ENCODE data around the gene RNH1.

The RNH1 gene

DNA sequence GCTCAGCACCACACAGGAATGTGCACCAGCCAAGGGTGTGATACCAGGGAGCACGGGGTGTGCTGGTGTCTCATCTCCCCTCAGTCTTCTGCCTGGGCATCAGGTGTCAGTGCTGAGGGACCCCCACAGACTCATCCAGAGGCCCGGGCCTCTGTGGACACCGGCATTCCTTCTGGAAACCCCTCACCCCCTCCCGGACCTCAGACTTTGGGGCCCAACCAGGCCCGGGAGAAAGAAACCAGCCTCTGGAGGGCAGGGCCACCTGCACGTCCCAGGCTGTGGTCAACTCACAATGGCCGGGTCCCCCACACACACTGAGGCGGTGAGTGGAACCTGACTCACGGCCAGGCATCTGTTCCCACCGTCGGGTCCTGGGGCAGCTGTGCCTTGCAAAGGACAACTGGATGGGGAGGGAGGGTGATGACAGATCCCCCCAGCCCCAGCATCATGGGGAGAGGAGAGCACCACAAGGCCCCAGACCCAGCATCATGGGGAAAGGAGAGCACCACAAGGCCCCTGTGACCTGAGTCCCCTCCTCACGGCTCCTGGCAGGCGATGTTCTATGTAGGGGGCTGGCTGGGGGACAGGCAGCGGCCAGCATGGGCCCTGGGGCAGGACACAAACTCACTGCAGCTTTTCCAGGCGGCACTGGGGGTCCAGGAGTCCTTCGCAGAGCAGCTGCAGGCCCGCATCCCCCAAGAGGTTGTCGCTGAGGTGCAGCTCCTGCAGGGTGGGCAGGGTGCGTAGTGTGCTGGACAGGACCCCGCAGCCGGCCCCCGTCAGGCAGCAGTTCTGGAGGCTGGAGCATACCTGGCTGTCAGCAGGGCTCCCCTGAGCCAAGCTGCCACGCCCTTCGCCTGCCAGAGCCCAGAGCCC is 7.6 kb downstream of the RNH1 start:
- DNase-seq (ENCODE audit: low spot score) = no peak

DNA sequence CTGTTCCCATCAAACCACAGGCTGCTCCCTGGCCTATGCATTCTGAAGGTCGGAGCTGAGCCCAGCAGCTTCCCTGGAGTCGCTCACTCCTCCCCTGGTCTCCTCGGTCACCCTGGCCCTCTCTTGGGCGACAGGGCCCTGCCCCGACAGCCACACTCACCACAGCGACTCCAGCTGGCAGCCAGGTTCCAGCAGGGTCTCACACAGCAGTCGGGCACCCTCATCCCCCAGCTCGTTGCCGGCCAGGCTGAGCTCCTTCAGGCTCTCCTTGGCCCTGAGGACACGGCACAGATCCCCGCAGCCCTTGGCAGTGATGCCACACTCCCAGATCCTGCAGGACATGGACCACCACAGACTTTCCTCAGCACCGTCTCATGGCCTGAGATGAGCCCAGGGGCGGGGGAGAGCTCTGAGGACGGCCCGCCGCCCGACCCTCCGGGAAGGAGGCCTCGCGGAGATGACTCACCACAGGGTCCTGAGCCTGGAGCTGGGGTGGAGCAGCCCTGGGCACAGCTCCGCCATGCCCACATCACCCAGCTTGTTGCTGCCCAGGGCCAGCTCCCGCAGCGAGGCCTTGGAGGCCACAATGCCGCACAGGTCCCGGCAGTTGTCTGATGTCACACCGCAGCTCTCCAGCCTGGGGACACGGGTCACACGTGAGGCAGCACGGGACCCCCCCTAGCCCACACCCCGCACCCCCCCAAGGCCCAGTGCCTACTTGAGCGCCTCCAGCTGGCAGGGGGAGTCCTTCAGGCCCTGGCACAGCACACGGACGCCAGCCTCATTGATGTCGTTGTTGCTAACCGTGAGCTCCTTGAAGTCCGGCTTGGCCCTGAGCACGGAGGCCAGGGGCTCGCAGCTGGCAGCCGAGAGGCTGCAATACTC is 8.5 kb downstream of the RNH1 start:
- no peak for DNase-seq (ENCODE audit: low spot score)

DNA sequence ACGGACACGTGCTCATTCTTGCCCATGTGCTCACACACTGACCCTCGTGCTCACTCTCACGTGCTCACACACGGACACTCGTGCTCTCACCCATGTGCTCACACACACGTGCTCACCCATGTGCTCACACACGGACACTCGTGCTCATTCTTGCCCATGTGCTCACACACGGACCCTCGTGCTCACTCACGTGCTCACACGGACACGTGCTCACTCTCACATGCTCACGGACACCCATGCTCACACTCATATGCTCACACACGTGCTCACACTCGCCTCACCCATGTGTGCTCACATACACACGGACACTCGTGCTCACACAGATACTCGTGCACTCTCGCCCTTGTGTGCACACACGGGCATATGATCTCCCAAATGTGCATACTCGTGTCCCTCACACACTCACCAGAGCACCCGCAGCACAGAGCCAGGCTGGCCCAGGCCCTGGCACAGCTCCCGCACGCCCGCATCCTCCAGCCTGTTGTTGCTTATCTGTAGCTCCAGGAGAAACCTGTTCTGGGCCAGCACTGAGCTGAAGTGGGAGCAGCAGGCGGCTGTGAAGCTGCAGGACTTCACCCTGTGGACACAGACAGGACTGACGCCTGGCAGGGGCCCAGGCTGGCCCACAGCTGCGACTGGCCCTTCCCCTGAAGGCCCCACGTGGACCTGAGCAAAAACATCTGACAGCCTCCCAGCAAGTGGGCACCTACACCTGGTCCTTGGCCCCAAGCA is 9.3 kb downstream of the RNH1 start:
- DNase-seq (ENCODE audit: low spot score) = no peak

- DNase-seq (ENCODE audit: low spot score) = no peak
Measured at GRCh38 chr11:496834-497564, 10.0 kb downstream of the RNH1 start.

DNA sequence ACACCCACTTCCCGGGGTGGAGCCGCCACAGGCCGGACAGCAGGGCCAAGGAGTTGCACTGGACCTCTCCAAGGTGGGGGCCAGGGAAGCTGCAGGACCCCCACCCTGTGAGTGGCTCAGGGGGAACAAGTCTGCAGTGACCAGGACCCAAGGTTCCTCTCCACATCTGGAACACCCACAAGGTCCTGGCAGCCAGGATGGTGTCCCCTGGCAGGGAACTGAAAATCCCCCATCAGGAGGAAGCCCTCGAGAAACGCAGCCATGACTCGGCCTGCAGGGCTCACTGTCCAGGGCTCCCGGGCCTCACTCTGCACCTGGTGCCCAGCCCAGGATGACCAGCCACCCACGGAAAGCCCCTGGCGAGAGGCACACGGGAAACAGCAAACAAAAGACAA is 11.5 kb downstream of the RNH1 start:
- no peak for DNase-seq (ENCODE audit: low spot score)

GRCh38 chr11:494761-495536 is 12.1 kb downstream of the RNH1 start:
- DNase-seq (ENCODE audit: low spot score) = peak; percentile 82

DNA sequence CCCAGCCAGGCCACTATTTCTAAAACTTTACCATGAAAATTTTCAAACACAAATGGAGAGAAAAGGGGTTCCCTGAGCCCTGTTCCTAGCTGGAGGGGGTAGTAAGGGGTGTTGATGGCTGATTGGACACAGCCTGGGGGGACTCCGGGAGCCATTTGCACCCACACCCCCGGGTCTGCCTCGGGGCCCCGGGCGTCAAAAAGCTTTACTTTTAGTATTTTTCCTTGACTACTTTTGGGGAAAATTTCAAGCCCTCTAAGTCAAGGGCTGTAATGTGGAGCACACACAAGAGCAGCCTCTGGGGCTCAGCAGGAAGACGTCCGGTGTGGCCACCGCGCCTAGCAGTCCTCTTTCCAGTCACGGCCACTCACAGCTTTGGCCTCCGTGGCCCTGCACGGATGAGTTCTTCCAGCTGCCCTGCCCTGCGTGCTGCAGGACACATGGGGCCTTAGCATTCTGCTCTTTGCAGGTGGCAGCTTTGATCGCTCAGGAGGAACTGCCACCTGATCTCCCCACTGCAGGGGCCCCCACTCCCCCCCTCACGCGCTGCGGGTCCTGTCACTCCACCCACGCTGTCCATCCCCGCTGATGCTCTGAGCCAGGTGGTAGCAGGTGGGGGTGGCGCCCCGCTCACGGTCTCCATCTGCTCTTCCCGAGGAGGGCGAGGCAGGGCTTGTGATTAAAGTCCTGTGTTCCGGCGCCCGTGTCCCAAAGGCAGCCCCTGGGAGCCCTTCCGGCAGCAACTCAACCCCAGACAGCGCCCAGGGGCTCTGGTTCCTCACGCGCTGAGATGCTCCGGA is 14.4 kb downstream of the RNH1 start:
- no peak for DNase-seq (ENCODE audit: low spot score)

DNA sequence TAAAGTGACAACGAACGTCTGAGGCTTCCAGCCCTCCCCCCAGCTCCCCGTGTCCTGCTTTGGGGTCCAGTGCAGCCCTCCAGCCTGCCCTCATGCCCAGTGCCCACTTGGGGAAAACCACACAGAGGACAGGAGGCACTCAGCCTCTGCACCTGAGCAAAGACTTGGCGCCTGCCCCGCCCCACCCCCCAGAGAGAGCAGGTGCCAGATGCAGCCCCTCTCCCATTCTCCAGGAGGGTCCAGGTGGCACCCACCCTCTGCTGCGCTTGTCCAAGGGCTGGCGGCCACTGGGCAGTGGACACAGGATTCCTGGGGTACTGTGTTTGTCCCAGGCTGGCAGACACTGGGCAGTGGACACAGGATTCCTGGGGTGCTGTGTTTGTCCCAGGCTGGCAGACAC is 15.7 kb downstream of the RNH1 start:
- no peak for DNase-seq (ENCODE audit: low spot score)

DNA sequence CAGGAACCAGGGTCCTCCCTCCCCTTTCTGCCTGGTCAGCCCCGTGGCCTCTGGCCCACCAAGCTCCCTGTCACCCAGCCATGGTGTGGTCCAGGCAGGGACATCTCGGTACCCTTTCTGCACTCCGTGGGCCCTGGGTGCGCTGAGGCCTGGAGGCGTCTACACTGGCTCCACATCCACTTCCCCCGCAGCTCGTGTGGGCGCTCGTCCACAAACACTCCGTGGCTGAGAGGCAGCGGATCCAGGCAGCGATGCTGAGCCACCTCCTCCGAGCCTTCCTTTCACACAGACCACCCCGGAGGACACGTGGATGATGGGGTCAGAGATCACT is 16.1 kb downstream of the RNH1 start:
- no peak for DNase-seq (ENCODE audit: low spot score)

DNA sequence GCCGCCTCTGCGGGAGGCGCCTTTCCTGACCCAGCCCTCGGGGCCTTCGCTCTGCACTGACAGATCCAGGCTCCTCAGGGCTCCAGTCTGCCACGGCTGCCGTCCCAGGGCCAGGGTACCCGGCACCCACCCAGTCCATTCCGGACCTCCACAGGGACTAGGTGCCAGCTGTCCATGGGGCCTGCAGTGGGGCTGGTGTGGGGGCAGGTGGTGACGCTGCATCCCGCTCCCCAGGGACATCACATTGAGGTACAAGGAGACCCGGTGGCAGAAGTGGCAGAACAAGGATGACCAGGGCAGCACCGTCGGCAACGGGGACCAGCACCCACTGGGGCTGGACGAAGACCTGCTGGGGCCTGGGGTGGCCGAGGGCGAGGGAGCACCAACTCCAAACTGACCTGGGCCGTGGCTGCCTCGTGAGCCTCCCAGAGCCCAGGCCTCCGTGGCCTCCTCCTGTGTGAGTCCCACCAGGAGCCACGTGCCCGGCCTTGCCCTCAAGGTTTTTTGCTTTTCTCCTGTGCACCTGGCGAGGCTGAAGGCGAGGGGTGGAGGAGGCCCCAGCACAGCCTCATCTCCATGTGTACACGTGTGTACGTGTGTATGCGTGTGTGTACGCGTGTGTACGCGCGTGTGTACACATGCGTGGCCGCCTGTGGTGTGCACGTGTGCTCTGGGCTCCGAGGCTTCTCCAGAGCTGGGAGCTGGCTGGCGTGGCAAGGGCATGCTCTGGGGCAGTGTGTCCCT is 16.7 kb downstream of the RNH1 start:
- DNase-seq (ENCODE audit: low spot score) = no peak

GRCh38 chr11:489610-490185 is 17.3 kb downstream of the RNH1 start:
- no peak for DNase-seq (ENCODE audit: low spot score)

DNA sequence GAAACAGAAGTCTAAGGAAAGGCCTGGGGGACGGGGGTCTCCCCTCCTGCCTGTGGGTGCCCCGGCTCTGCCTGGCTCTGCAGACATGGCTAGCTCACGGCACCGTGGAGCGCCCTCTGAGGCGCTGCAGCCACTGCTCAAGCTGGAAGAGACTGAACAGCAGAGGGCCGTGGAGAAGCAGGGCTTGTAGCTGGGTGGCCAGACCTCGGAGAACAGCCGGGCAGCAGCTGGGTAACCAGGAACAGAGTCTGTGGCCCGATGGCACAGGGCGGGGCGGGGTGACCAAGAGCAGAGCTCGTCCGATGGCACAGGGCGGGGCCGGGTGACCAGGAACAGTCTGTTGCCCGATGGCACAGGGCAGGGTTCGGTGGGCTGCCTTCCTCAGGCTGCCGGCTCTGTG is 18.1 kb downstream of the RNH1 start:
- no peak for DNase-seq (ENCODE audit: low spot score)

- DNase-seq (ENCODE audit: low spot score) = no peak
Measured at GRCh38 chr11:488579-488978, 18.5 kb downstream of the RNH1 start.

GRCh38 chr11:488062-488461 is 19.0 kb downstream of the RNH1 start:
- DNase-seq (ENCODE audit: low spot score) = no peak

DNA sequence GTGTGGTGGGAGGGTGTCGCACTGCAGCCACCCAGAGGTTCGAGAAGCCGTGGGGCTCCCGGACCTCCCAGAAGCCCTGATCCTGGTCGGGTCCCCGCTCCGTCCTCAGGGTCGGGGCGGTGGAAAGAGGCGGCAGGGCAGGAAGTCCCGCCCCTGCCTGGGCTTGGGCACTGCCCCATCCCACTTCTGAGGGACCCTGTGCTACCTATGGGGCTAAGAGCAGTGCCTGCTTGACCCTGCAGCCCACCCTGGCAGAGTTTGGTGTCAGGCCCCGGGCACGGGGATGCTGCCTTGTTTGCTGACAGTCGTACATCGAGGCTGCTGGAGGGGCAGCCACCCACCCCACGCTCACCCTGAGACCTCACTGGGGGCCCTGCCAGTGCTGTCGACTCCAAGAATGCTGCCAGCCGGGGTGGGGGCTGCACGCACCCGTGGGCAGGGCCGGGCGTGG is 19.4 kb downstream of the RNH1 start:
- no peak for DNase-seq (ENCODE audit: low spot score)

GRCh38 chr11:486189-486588 is 20.9 kb downstream of the RNH1 start:
- DNase-seq (ENCODE audit: low spot score) = no peak

- no peak for DNase-seq (ENCODE audit: low spot score)
Measured at GRCh38 chr11:484616-485015, 22.4 kb downstream of the RNH1 start.

DNA sequence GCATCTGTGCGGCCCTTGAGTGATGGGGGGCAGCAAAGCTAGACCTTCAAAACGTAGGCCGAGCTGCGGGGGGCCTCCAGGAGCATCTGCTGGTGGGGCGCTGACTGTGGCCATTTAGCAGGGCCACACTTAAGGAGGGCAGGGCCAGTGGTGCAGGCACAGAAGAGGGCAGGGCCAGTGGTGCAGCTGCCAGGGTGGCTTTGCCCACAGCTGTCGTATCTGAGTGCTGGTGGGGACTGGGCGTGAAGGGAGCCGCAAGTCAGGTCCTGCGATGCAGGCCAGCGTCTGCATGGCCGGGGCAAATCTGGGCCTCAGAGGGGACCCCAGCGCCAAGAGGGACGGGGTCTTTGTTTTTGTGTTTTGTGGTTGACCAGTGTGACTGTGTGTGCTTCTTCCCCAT is 27.7 kb downstream of the RNH1 start:
- no peak for DNase-seq (ENCODE audit: low spot score)

DNA sequence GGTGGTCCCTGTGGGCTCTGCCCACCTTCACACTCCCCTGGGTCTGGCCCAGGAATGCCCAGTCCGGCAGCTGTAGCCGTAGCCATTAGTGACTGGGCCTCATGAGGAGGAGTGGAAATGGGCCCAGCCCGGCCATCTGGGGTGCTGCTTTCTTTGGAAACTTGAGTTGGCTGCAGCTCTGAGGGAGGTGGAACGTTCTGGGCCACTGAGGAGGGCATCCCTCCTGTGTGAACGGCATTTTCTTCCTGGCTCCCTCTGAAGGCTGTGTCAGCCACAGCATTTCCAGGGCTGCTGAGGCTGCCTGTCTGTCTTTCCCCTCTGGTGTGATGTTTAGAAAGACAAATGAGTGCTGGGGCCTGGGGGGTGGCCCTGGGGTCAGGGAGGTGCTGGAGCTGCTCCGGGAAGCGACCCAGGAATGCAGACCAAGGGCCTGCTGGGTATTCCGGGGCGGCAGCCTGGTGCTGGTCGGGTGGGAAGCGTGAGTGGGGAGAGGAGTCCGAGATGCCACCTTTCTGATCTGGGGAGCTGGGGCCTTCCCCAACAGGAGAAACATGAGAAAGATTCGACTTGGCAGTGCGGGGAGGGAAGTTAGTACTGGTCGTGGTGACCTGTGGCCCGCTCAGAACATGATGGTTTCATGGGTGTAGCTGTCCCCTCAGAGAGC is 29.9 kb downstream of the RNH1 start:
- no peak for DNase-seq (ENCODE audit: low spot score)
